Measurements from ENCODE around the gene DYNLRB1. TPM values are rescaled to one million over a fixed set of nuclear protein-coding genes. Genes with fewer than 3 reads are reported as not detected.
A peak's percentile ranks its signal among the peaks of the same experiment; 100 is the strongest.

Gene DYNLRB1
- total RNA-seq, 1 donor from 2014 or later, result 101 TPM

- no peak overlapping the region for H3K4me3 Mint-ChIP-seq
- TF ChIP-seq CTCF (IDR thresholded peaks at IDR 0.05; ENCODE audit: unreplicated experiment), result no peak
- H3K27me3 Mint-ChIP-seq (ENCODE audit: low read depth), result no peaks in the 10 kb centered on the region
- DNase-seq (ENCODE audit: low spot score in 2 of 2, unreplicated experiment in 2 of 2), result no peak
- peaks cover 13% of the 10 kb centered on the region for H3K4me1 Mint-ChIP-seq
- H3K27ac Mint-ChIP-seq, result no peak overlapping the region
- no peaks in the 10 kb centered on the region for H3K9me3 Mint-ChIP-seq
- H3K36me3 Mint-ChIP-seq, result no peaks in the 10 kb centered on the region
Measured at GRCh38 chr20:34549291-34549928, 33.2 kb downstream of the DYNLRB1 start.

- no peak overlapping the region for H3K4me3 Mint-ChIP-seq
Measured at GRCh38 chr20:34549929-34550305, 33.7 kb downstream of the DYNLRB1 start.

GRCh38 chr20:34552569-34552968 is 36.3 kb downstream of the DYNLRB1 start:
- H3K4me1 Mint-ChIP-seq, result peaks cover 13% of the 10 kb centered on the region
- no peak for DNase-seq (ENCODE audit: low spot score in 2 of 2, unreplicated experiment in 2 of 2)
- no peak for TF ChIP-seq CTCF (IDR thresholded peaks at IDR 0.05; ENCODE audit: unreplicated experiment)
- no peaks in the 10 kb centered on the region for H3K27me3 Mint-ChIP-seq (ENCODE audit: low read depth)
- H3K9me3 Mint-ChIP-seq, result no peaks in the 10 kb centered on the region
- H3K27ac Mint-ChIP-seq, result no peak overlapping the region
- no peak overlapping the region for H3K4me3 Mint-ChIP-seq
- no peaks in the 10 kb centered on the region for H3K36me3 Mint-ChIP-seq

More at GRCh38 chr20:34549929-34550305, 33.7 kb downstream of the DYNLRB1 start:
- no peaks in the 10 kb centered on the region for H3K9me3 Mint-ChIP-seq
- TF ChIP-seq CTCF (IDR thresholded peaks at IDR 0.05; ENCODE audit: unreplicated experiment), result no peak
- H3K4me1 Mint-ChIP-seq, result peaks cover 9% of the 10 kb centered on the region
- H3K27me3 Mint-ChIP-seq (ENCODE audit: low read depth), result no peaks in the 10 kb centered on the region
- no peak overlapping the region for H3K27ac Mint-ChIP-seq
- no peak for DNase-seq (ENCODE audit: low spot score in 2 of 2, unreplicated experiment in 2 of 2)
- H3K36me3 Mint-ChIP-seq, result no peaks in the 10 kb centered on the region

GRCh38 chr20:34553366-34553867 is 37.2 kb downstream of the DYNLRB1 start:
- Mint-ChIP-seq H3K27ac (no peak overlapping the region), H3K36me3 (no peaks in the 10 kb centered on the region), H3K9me3 (no peaks in the 10 kb centered on the region), H3K27me3 (ENCODE audit: low read depth) (no peaks in the 10 kb centered on the region), H3K4me3 (no peak overlapping the region), H3K4me1 (peaks cover 20% of the 10 kb centered on the region)
- TF ChIP-seq CTCF (IDR thresholded peaks at IDR 0.05; ENCODE audit: unreplicated experiment), result no peak
- DNase-seq (ENCODE audit: low spot score in 2 of 2, unreplicated experiment in 2 of 2), result no peak

- Mint-ChIP-seq H3K27me3 (ENCODE audit: low read depth) (no peaks in the 10 kb centered on the region), H3K4me3 (peak overlapping the region; percentile 78), H3K4me1 (peaks cover 11% of the 10 kb centered on the region), H3K9me3 (no peaks in the 10 kb centered on the region), H3K36me3 (no peaks in the 10 kb centered on the region), H3K27ac (peak overlapping the region; percentile 90)
- no peak for DNase-seq (ENCODE audit: low spot score in 2 of 2, unreplicated experiment in 2 of 2)
- no peak for TF ChIP-seq CTCF (IDR thresholded peaks at IDR 0.05; ENCODE audit: unreplicated experiment)
Measured at GRCh38 chr20:34557936-34558319, 41.7 kb downstream of the DYNLRB1 start.

Measured in mesothelial cell of epicardium (in vitro differentiated cells).